ENCODE data around the gene TXN. TPM values are rescaled to one million over a fixed set of nuclear protein-coding genes. Genes with fewer than 3 reads are reported as not detected.
"Not testable (repeated sequence)": the region's sequence is repeated elsewhere in the genome, so short reads cannot be mapped to it uniquely, and the experiment has no call there.

Gene TXN
- total RNA-seq, 3 donors from 2014 or later = 525 to 605 (median 551) TPM

GRCh38 chr9:110207071-110207641 is 49.2 kb downstream of the TXN start:
- Mint-ChIP-seq H3K27me3 (ENCODE audit: low read depth) (peaks cover 4% of the 10 kb centered on the region), H3K36me3 (ENCODE audit: insufficient read depth) (no peaks in the 10 kb centered on the region), H3K9me3 (no peaks in the 10 kb centered on the region), H3K4me3 (no peak overlapping the region), H3K4me1 (ENCODE audit: low read depth) (no peaks in the 10 kb centered on the region)
- no peak for ATAC-seq
- no peak for DNase-seq

- Mint-ChIP-seq H3K4me3 (no peak overlapping the region), H3K36me3 (ENCODE audit: insufficient read depth) (no peaks in the 10 kb centered on the region), H3K4me1 (ENCODE audit: low read depth) (no peaks in the 10 kb centered on the region), H3K27me3 (ENCODE audit: low read depth) (peaks cover 4% of the 10 kb centered on the region), H3K9me3 (no peaks in the 10 kb centered on the region)
- no peak for ATAC-seq
- DNase-seq = no peak
These were observed 49.9 kb downstream of the TXN start for GRCh38 chr9:110206389-110206788.

GRCh38 chr9:110205612-110206011 is 50.7 kb downstream of the TXN start:
- not testable (repeated sequence) for DNase-seq; H3K36me3 Mint-ChIP-seq (ENCODE audit: insufficient read depth); H3K27me3 Mint-ChIP-seq (ENCODE audit: low read depth); H3K9me3 Mint-ChIP-seq; H3K4me1 Mint-ChIP-seq (ENCODE audit: low read depth); ATAC-seq; H3K4me3 Mint-ChIP-seq

- Mint-ChIP-seq H3K4me3 (no peak overlapping the region), H3K36me3 (ENCODE audit: insufficient read depth) (no peaks in the 10 kb centered on the region), H3K4me1 (ENCODE audit: low read depth) (no peaks in the 10 kb centered on the region), H3K9me3 (no peaks in the 10 kb centered on the region), H3K27me3 (ENCODE audit: low read depth) (peaks cover 9% of the 10 kb centered on the region)
- DNase-seq = no peak
- ATAC-seq = no peak
These were observed 54.1 kb downstream of the TXN start for GRCh38 chr9:110202232-110202631.

GRCh38 chr9:110199643-110200042 is 56.7 kb downstream of the TXN start:
- no peak overlapping the region for H3K4me3 Mint-ChIP-seq
- DNase-seq = no peak
- H3K4me1 Mint-ChIP-seq (ENCODE audit: low read depth) = no peaks in the 10 kb centered on the region
- no peaks in the 10 kb centered on the region for H3K36me3 Mint-ChIP-seq (ENCODE audit: insufficient read depth)
- H3K27me3 Mint-ChIP-seq (ENCODE audit: low read depth) = peaks cover 5% of the 10 kb centered on the region
- no peaks in the 10 kb centered on the region for H3K9me3 Mint-ChIP-seq
- no peak for ATAC-seq

GRCh38 chr9:110198357-110198756 is 58.0 kb downstream of the TXN start:
- ATAC-seq (no peak), DNase-seq (no peak)
- no peaks in the 10 kb centered on the region for H3K36me3 Mint-ChIP-seq (ENCODE audit: insufficient read depth)
- H3K4me3 Mint-ChIP-seq = no peak overlapping the region
- H3K27me3 Mint-ChIP-seq (ENCODE audit: low read depth) = peaks cover 8% of the 10 kb centered on the region
- no peaks in the 10 kb centered on the region for H3K9me3 Mint-ChIP-seq
- no peaks in the 10 kb centered on the region for H3K4me1 Mint-ChIP-seq (ENCODE audit: low read depth)

GRCh38 chr9:110197330-110198187 is 58.7 kb downstream of the TXN start:
- no peaks in the 10 kb centered on the region for H3K4me1 Mint-ChIP-seq (ENCODE audit: low read depth)
- peaks cover 11% of the 10 kb centered on the region for H3K27me3 Mint-ChIP-seq (ENCODE audit: low read depth)
- DNase-seq (no peak), ATAC-seq (no peak)
- H3K9me3 Mint-ChIP-seq = no peaks in the 10 kb centered on the region
- no peak overlapping the region for H3K4me3 Mint-ChIP-seq
- H3K36me3 Mint-ChIP-seq (ENCODE audit: insufficient read depth) = no peaks in the 10 kb centered on the region

GRCh38 chr9:110196084-110196499 is 60.2 kb downstream of the TXN start:
- H3K4me1 Mint-ChIP-seq (ENCODE audit: low read depth); H3K9me3 Mint-ChIP-seq; H3K4me3 Mint-ChIP-seq; ATAC-seq; H3K36me3 Mint-ChIP-seq (ENCODE audit: insufficient read depth); DNase-seq: not testable (repeated sequence)
- H3K27me3 Mint-ChIP-seq (ENCODE audit: low read depth) = peaks cover 11% of the 10 kb centered on the region

Other genes with a start within 250 kb of the TXN start
- under 1 TPM in 1 of 3 donors, not detected in 2; 0.14 TPM for gene C9orf152, start 48.3 kb downstream of the TXN start, total RNA-seq
- gene TXNDC8, start 81.4 kb upstream of the TXN start, total RNA-seq = not detected

Measured in activated T-cell treated with anti-CD3 and anti-CD28 coated beads, Interleukin-2, amount 50 U/mL, for 4 hours (primary cell).